ENCODE data around the gene LZTS2. TPM values are rescaled to one million over a fixed set of nuclear protein-coding genes. Genes with fewer than 3 reads are reported as not detected.
A peak's percentile ranks its signal among the peaks of the same experiment; 100 is the strongest.

LZTS2 gene
- total RNA-seq, 2 experiments from 2014 or later: 14.5 to 15.5 TPM

DNA sequence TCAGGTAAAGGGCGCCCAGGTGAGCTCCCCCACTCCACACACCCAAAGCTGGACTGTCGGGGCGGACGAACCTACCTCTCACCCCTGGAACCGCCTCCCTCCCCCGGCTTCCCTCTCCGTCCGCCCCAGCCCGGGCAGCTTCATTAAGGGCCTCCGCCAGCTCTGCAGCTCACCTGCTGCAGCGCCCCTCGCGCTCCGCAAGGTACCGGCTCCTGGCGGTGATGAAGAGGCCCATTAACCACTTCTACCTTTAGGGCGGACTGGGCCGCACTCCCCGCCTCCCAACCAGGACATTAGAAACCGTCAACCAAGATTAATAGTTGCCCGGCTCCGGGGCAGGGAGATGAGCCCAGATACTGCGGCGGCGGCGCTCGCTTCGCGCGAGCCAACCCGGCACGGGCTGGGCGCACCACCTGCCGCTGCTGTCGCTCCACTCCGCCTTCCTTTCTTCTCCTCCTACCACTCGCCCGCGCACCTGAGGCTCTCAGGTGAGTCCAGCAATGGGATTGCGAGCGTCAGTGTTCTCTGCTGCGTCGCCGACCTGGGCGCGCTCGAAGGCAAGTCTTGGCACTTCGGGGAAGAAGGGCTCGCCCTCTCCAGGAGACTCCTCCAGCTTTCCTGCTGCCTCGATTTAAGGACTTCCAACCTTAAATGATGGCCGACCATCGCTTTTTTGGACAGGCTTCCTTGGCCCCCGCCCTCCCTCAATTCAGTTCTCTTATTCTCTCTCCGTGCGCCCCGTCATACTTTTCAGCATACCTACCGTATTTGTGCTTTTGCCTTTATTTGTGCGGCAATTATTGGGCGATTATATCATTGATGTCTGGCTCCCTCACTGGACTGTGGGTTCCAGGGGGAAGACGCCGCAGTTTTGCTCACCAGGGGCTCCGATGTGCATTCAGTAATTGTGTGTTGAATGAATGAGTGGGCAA is 48.6 kb downstream of the LZTS2 start:
- intact Hi-C loops (cut with micrococcal nuclease): no loop called here

DNA sequence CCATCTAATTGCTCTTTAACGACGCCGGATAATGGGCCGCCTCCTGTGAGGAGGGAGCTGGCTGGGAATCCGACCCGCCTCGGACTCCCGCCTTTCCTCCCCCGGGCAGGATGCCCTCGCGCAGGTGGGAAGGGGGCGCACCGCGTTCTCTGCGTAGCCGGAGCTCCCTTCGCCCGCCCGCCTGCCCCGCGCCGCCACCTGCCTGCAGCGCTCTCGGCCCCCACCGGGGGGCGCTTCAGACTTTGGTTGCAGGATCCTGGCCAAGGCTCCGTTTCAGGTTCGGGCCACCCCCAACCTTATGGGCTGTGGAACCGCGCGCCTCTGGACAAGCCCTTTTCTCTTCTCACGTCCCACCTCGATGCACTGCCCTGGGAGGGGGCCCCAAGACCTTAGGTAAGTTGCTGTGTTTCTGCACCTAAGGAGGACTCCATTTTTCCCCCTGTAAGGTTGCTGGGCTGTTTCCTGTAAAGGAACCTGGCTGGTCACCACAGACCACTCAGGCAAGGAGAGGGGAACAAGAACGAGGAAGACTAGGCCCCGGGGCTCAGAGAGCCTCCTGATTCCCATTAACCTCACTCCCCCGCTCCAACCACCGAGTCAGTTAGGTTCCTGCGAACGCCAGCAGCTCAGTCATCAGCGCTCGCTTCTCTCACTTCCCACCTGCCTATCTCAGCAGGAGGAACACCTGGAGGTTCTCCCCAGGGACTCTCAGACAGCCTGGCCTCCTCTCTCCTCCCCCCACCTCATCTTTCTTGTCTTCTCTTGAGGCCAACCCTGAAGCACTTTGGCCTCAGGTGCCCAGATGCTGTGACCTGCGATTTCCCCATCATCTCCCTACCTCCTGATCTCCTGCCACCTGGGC is 50.8 kb downstream of the LZTS2 start:
- Mint-ChIP-seq H3K9me3 (no peaks in the 10 kb centered on the region), H3K36me3 (ENCODE audit: low read depth) (peaks cover 2% of the 10 kb centered on the region), H3K4me1 (ENCODE audit: low read depth) (peaks cover 9% of the 10 kb centered on the region), H3K27me3 (peaks cover 48% of the 10 kb centered on the region), H3K4me3 (no peak overlapping the region), H3K27ac (no peak overlapping the region)
- ChIA-PET POLR2A (interaction anchor here (0.8 to 1.1 kb wide), 3 partner anchors 7 to 12 kb away, joined by 3 read pairs; partner anchors contain the start of gene KAZALD1), CTCF (interaction anchor here (0.6 to 23.2 kb wide), 41 partner anchors 5 to 537 kb away, joined by 3 to 655 read pairs (median 4); partner anchors contain the start of genes KAZALD1, PDZD7 and SFXN3)
- peak; percentile 97 for ATAC-seq
- peak; percentile 83 for DNase-seq
- intact Hi-C loops (cut with micrococcal nuclease): no loop called here
- TF ChIP-seq, protein P1, sequence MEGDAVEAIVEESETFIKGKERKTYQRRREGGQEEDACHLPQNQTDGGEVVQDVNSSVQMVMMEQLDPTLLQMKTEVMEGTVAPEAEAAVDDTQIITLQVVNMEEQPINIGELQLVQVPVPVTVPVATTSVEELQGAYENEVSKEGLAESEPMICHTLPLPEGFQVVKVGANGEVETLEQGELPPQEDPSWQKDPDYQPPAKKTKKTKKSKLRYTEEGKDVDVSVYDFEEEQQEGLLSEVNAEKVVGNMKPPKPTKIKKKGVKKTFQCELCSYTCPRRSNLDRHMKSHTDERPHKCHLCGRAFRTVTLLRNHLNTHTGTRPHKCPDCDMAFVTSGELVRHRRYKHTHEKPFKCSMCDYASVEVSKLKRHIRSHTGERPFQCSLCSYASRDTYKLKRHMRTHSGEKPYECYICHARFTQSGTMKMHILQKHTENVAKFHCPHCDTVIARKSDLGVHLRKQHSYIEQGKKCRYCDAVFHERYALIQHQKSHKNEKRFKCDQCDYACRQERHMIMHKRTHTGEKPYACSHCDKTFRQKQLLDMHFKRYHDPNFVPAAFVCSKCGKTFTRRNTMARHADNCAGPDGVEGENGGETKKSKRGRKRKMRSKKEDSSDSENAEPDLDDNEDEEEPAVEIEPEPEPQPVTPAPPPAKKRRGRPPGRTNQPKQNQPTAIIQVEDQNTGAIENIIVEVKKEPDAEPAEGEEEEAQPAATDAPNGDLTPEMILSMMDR (IDR thresholded peaks at IDR 0.05): peak; percentile 88

More for the DNA sequence above, 48.6 kb downstream of the LZTS2 start:
- CTCF ChIA-PET: interaction anchor here (2.4 to 20.4 kb wide), 4 partner anchors 13 to 49 kb away, joined by 14 to 655 read pairs (median 70); partner anchors contain the start of genes KAZALD1, PDZD7 and SFXN3
- TF ChIP-seq, protein P1 (IDR thresholded peaks at IDR 0.05): no peak
- Mint-ChIP-seq H3K27ac (no peak overlapping the region), H3K4me3 (no peak overlapping the region), H3K4me1 (ENCODE audit: low read depth) (peaks cover 12% of the 10 kb centered on the region), H3K27me3 (peaks cover 48% of the 10 kb centered on the region), H3K36me3 (ENCODE audit: low read depth) (no peaks in the 10 kb centered on the region), H3K9me3 (no peaks in the 10 kb centered on the region)
- POLR2A ChIA-PET: interaction anchor here (1.3 to 1.5 kb wide), 2 partner anchors 17 to 19 kb away, joined by 3 read pairs; no protein-coding TSS in a partner anchor
- no peak for DNase-seq
- no peak for ATAC-seq

DNA sequence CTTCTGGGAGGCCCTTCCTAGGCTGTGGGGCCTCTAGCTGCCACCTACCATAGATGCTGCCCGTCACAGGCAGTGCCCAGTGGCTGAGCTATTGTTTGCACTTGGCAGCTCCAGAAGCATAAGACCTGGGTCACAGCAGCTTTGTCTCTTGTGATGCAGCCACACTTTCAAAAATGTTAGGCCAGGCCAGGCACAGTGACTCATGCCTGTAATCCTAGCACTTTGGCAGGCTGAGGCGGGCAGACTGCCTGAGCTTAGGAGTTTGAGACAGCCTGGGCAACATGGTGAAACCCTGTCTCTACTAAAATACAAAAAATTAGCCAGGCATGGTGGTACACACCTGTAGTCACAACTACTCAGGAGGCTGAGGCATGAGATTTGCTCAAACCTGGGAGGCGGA is 52.7 kb downstream of the LZTS2 start:
- Mint-ChIP-seq H3K27me3 (peaks cover 36% of the 10 kb centered on the region), H3K9me3 (no peaks in the 10 kb centered on the region), H3K4me1 (ENCODE audit: low read depth) (peaks cover 9% of the 10 kb centered on the region), H3K27ac (no peak overlapping the region), H3K4me3 (no peak overlapping the region), H3K36me3 (ENCODE audit: low read depth) (peaks cover 3% of the 10 kb centered on the region)
- no peak for ATAC-seq
- ChIA-PET CTCF (interaction anchor here (1.4 to 23.2 kb wide), 9 partner anchors 6 to 109 kb away, joined by 4 to 655 read pairs (median 25); partner anchors contain the start of genes KAZALD1, PDZD7 and SFXN3), POLR2A (no interaction called here)
- intact Hi-C loops (cut with micrococcal nuclease): no loop called here
- TF ChIP-seq, protein P1 (IDR thresholded peaks at IDR 0.05): no peak
- no peak for DNase-seq

DNA sequence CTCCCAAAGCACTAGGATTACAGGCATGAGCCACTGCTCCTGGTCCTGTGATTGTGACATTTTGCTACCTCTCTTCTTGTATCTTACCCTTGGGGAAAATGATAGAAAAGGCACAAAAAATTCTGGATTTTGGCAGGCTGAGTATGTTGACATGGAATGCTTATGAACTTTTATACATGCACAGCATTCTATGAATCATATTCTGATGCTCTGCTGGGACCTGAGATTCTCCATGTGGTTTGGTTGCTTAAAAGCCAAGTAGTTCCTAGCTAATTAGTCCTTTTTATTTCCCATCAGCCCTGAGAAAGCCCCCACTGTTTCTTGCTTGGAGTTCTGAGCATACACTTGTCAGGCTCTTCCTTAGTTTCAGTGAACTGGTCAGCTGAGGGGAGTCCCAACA is 53.9 kb downstream of the LZTS2 start:
- DNase-seq: no peak
- H3K4me3 Mint-ChIP-seq: no peak overlapping the region

More for the DNA sequence above, 53.9 kb downstream of the LZTS2 start:
- no peak for ATAC-seq
- POLR2A ChIA-PET: no interaction called here
- intact Hi-C loops (cut with micrococcal nuclease): no loop called here
- H3K36me3 Mint-ChIP-seq (ENCODE audit: low read depth): peaks cover 3% of the 10 kb centered on the region
- TF ChIP-seq, protein P1 (IDR thresholded peaks at IDR 0.05): no peak
- no peaks in the 10 kb centered on the region for H3K9me3 Mint-ChIP-seq
- CTCF ChIA-PET: interaction anchor here (1.2 to 23.2 kb wide), 5 partner anchors 7 to 88 kb away, joined by 4 to 655 read pairs (median 58); partner anchors contain the start of gene KAZALD1
- H3K27ac Mint-ChIP-seq: no peak overlapping the region
- H3K4me1 Mint-ChIP-seq (ENCODE audit: low read depth): peaks cover 6% of the 10 kb centered on the region
- peaks cover 26% of the 10 kb centered on the region for H3K27me3 Mint-ChIP-seq
